ENCODE data around the gene YIF1B. TPM values are rescaled to one million over a fixed set of nuclear protein-coding genes. Genes with fewer than 3 reads are reported as not detected.
A peak's percentile ranks its signal among the peaks of the same experiment; 100 is the strongest.

YIF1B gene
- total RNA-seq, 1 donor from 2014 or later, result 34.7 TPM

DNA sequence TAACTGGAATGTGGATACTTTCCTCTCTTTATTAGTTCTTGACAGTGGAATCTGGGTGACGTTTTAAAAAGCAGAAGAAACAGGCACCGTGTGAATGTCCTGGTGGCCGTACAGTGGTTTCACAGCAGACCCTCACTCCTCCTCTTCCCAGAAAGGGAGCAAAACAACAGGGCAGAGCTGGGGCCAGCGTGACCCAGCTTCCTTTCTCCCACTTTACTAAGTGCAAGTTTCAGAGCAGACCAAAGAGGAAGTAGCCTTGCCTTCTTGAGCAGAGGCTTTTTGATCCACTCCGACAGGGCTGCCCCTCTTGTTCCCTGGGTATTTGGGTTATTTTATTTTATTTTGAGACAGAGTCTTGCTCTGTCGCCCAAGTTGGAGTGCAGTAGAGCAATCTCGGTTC lies 31.3 kb downstream of the YIF1B start:
- DNase-seq (ENCODE audit: missing footprints), result no peak
- intact Hi-C loops (cut with DNase I), result no loop called here
- no peak for ATAC-seq

- DNase-seq (ENCODE audit: missing footprints), result no peak
- intact Hi-C loops (cut with DNase I), result no loop called here
- no peak for ATAC-seq
Observed at GRCh38 chr19:38283271-38283670, 32.5 kb downstream of the YIF1B start.

- DNase-seq (ENCODE audit: missing footprints) (no peak), ATAC-seq (no peak)
- intact Hi-C loops (cut with DNase I), result no loop called here
Observed at GRCh38 chr19:38281811-38282566, 33.8 kb downstream of the YIF1B start.

- ATAC-seq (no peak), DNase-seq (ENCODE audit: missing footprints) (no peak)
- intact Hi-C loops (cut with DNase I), result no loop called here
Observed at GRCh38 chr19:38280030-38280921, 35.5 kb downstream of the YIF1B start.

DNA sequence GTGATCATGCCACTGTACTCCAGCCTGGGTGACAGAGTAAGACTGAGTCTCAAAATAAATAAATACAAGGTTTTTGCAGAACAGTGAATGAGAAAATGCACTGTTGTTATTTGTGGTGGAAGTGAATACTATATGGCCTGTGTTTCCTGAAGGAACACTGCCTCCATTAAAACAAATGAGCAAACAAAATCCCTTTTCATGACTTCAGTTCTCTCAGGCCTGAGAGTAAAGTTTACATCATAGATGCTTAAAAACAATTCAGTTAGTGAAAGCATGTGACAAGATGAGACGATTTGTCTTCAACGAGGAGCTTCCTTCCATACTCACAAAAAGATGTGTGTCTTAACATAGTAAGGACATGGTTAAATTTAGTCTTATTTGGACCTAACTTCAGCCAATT lies 37.0 kb downstream of the YIF1B start:
- ATAC-seq (no peak), DNase-seq (ENCODE audit: missing footprints) (no peak)
- intact Hi-C loops (cut with DNase I), result loop anchor here (5.0 kb wide), 1 partner anchor 39 kb away; the partner anchor contains the start of genes KCNK6 and YIF1B

GRCh38 chr19:38277969-38278680 lies 37.6 kb downstream of the YIF1B start:
- peak; percentile 82 for ATAC-seq
- intact Hi-C loops (cut with DNase I), result loop anchor here (5.0 kb wide), 1 partner anchor 39 kb away; the partner anchor contains the start of genes KCNK6 and YIF1B

GRCh38 chr19:38277549-38277948 lies 38.2 kb downstream of the YIF1B start:
- intact Hi-C loops (cut with DNase I), result loop anchor here (5.0 kb wide), 1 partner anchor 40 kb away; the partner anchor contains the start of genes KCNK6 and YIF1B
- ATAC-seq (no peak), DNase-seq (ENCODE audit: missing footprints) (no peak)

More at GRCh38 chr19:38277969-38278680, 37.6 kb downstream of the YIF1B start:
- no peak for DNase-seq (ENCODE audit: missing footprints)

DNA sequence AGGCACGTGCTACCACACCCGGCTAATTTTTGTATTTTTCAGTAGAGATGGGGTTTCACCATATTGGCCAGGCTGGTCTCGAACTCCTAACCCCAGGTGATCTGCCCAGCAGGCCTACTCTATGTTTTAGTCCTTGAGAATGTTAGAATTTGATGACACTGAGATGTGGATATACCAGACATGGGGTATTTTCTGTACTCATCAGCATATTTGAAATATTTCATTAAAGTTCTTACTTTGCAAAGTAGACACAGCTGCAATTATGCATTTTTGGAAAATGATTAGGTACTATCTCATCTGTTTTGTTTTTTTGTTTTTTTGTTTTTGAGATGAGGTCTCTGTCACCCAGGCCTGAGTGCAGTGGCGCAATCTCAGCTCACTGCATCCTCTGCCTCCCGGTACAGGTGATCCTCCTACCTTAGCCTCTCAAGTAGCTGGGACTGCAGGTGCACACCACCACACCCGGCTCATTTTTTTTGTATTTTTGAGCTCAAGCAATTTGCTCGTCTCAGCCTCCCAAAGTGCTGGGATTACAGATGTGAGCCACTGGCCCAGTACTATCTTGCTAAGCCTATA lies 38.7 kb downstream of the YIF1B start:
- ATAC-seq (no peak), DNase-seq (ENCODE audit: missing footprints) (no peak)
- intact Hi-C loops (cut with DNase I), result loop anchor here (5.0 kb wide), 1 partner anchor 40 kb away; the partner anchor contains the start of genes KCNK6 and YIF1B

GRCh38 chr19:38274739-38275138 lies 41.0 kb downstream of the YIF1B start:
- intact Hi-C loops (cut with DNase I), result loop anchor here (5.0 kb wide), 1 partner anchor 43 kb away; the partner anchor contains the start of genes KCNK6 and YIF1B
- ATAC-seq (peak; percentile 33), DNase-seq (ENCODE audit: missing footprints) (no peak)

DNA sequence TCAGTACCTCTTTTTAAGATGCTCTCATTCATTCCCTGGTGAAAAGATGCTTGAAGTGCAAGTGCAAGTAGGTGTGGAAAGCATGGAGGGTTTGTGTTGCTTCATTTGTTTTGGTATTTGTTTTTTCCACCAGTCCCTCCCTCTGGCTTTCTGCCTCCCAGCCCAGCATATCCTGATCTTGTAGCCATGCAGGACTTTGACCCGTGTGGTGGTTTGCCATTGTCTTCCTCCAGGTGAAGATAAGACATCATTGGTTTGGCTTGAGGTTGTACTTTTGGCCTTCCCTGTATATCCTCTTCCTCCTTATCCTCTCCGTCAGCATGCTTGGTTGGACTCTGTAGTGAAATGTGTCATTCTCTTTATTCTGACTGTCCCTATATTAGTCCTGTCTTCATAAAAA lies 42.2 kb downstream of the YIF1B start:
- no peak for ATAC-seq
- no peak for DNase-seq (ENCODE audit: missing footprints)
- intact Hi-C loops (cut with DNase I), result no loop called here

- intact Hi-C loops (cut with DNase I), result no loop called here
- ATAC-seq (no peak), DNase-seq (ENCODE audit: missing footprints) (no peak)
Observed at GRCh38 chr19:38270587-38271167, 45.1 kb downstream of the YIF1B start.

DNA sequence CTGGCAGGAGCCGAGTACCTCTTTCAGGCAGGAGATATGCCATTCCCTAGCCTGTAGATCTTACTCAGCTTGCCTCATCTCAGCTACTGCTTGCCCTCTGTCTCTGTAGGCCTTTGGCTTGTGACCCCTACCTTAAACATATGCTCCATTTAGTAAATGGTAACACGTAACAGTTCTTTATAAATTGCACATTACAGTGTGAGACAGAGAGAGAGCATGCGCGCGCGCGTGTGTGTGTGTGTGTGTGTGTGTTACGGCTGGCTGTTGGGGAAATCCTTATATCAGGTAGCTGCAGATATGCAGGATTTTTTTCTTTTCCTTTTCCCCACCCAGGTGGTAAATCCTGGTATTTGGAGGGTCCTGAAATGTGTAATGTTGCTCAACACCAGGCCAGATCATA lies 47.2 kb downstream of the YIF1B start:
- intact Hi-C loops (cut with DNase I), result no loop called here
- DNase-seq (ENCODE audit: missing footprints) (no peak), ATAC-seq (no peak)

DNA sequence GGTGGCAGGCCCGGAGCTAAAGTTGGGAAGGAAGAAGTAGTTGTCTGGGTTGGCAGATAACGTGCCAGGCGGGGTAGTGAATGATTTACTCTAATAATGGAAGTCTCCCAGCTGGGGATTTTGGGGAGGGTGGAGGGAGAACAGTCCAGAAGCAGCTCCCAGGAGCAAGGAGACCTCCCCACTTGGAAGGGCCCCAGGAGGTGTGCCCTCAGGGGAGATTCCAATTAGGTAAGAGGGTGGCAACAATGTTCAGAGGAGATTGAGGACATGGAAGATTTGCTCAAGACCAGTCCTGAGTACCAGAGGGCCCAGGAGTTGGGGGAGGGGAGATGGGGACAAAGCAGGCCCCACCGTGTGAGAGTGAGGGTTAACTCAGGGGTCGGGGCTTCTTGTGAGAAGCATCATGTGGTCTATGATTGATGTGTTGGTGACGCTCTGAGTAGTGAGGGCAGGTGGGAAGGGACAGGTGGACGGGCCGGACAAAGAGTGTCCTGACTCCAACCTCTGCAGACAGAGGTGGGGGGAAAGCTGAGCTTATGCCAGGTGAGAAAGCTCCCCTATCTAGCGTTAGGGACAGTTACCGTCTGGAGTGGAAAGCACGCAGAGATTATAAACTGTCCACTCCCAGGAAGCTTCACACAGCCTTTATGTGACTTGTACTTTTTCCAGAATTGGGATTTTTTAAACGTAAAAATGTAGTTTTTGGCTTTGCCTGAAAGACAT lies 47.8 kb downstream of the YIF1B start:
- intact Hi-C loops (cut with DNase I), result no loop called here
- ATAC-seq (no peak), DNase-seq (ENCODE audit: missing footprints) (no peak)

- intact Hi-C loops (cut with DNase I), result no loop called here
- no peak for DNase-seq (ENCODE audit: missing footprints)
- ATAC-seq, result no peak
Observed at GRCh38 chr19:38266981-38267597, 48.7 kb downstream of the YIF1B start.

GRCh38 chr19:38265921-38266429 lies 49.8 kb downstream of the YIF1B start:
- DNase-seq (ENCODE audit: missing footprints), result no peak
- no peak for ATAC-seq
- intact Hi-C loops (cut with DNase I), result no loop called here

GRCh38 chr19:38265213-38265861 lies 50.4 kb downstream of the YIF1B start:
- peak; percentile 29 for ATAC-seq
- intact Hi-C loops (cut with DNase I), result no loop called here

More at GRCh38 chr19:38265213-38265861, 50.4 kb downstream of the YIF1B start:
- no peak for DNase-seq (ENCODE audit: missing footprints)

Measured in Right ventricle myocardium inferior (tissue), 1 donor.